DMS153 treated with DMSO at 0.1 percent for 48 hours (cell line): ENCODE data around the gene ANKRD9.
A peak's percentile ranks its signal among the peaks of the same experiment; 100 is the strongest.
"Not testable (repeated sequence)": the region's sequence is repeated elsewhere in the genome, so short reads cannot be mapped to it uniquely, and the experiment has no call there.

Experiments
- DNase-seq: peaks from one replicate; lab custom pipeline; 2025; ENCODE audit not compliant: unreplicated experiment; lab: John Stamatoyannopoulos, UW

ANKRD9 gene

DNA sequence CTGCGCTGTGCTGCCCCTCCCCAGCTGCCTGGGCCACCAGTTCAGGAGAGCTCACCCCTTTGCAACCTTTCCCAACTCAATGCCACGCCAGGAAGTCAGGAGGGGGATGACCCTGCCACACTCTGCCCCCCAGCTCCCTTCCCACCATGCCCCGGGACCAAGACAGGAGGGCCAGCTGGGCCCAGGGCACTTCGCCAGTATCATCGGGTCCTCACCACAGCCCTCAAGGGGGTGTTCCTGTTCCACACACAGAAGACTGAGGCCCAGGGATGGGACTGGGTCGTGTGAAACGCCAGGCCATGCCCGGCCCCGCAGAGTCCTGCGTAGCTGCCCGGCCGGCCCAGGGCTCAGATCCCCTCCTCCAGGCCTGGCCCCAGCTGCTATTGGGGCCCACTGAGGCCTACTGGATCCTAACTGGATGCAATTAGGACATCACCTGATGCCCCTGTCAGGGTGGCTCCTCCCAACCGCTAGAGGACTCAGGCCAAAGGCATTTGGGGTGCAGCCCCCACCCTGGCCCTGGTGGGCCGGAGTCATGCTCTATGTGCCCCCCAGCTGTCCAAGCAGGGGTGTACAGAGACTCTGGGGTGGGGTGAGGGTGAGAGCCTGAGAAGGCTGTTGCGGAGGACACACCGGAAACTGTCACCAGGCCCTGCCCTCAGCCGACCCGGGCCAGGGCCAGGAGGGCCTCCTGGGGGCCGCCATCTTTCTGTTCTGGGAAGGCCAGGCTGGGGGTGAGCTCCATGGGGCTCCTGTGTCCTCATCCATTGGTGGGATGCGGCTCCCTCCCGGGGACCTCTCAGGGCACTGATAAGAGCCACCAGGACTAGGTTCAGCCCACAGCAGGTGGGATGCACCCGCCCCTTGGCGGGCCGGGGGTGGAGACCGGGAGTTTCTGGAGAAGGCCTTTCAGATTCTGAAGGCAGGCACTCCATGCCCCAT is 29.3 kb upstream of the ANKRD9 start:
- DNase-seq = no peak

DNA sequence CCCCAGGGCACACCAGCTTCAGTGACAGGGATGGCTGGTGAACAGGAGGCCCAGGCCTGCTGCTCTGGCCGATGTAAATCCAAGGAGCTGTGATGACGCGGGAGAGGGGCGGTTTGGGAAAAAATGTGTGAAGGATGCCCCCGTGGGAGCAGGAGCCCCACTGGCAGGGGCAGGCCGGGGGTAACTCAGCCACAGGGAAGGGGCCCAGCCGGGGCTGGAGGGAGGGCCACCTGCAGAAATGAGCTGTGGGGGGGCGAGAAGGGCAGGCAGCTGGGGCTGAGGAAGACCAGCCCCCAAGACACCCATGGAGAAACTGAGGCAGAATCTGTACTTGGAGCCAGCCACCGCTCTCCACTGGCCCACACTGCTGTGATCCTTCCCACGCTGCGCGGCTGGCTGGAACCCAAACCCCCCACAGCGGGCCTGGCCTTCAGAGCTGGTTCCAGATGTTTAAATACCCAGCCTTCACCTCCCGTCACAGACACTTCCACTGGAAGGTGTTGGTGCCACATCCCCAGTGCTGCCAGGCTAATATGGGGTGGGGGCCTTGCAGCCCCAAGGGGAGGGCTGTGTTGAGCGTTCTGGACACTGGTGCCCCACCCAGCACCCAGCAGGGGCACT is 28.5 kb upstream of the ANKRD9 start:
- no peak for DNase-seq

DNA sequence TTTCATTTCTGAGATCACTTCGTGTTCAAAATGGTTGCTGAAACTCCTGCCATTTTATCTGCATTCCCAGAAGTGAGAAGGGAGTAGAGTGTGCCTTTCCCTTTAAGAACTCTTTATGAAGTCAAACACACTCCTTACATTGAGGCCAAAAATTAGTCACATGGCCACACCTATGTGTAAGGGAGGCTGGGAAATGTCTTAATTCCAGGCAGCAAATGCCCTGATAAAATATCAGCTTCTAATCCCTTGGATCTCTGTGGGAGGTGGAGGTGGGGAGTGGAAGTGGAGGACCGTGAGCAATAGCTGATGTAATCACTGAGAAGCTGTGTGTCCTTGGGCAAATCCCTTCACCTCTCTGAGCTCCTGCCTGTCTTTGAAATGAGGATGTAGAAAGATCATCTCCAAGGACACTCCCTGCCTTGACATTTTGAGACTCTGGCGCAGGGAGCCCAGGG is 22.7 kb upstream of the ANKRD9 start:
- no peak for DNase-seq

DNA sequence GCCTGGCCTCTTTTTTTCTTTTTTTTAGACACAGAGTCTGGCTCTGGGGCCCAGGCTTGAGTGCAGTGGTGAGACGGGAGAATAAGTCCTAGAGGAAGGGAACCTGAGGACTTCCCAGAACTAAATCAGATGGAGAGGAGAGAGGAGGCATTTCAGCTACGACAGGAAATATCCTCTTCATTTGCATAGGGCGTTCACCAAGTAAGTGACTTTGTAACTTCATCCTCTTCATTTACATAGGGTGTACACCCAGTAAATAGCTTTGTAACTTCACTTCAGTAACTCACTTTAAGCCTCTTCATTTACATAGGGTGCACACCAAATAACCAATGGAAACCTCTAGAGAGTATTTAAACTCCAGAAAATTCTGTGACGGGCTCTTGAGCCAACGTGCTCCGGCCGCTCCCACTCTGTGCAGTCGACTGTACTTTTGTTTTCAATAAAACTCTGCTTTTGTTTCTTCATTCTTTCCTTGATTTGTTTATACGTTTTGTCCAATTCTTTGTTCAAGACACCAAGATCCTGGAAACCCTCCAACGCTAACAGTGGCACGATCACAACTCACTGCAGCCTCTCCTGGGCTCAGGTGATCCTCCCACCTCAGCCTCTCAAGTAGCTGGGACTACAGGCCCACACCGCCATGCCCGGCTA is 21.4 kb upstream of the ANKRD9 start:
- no peak for DNase-seq

DNA sequence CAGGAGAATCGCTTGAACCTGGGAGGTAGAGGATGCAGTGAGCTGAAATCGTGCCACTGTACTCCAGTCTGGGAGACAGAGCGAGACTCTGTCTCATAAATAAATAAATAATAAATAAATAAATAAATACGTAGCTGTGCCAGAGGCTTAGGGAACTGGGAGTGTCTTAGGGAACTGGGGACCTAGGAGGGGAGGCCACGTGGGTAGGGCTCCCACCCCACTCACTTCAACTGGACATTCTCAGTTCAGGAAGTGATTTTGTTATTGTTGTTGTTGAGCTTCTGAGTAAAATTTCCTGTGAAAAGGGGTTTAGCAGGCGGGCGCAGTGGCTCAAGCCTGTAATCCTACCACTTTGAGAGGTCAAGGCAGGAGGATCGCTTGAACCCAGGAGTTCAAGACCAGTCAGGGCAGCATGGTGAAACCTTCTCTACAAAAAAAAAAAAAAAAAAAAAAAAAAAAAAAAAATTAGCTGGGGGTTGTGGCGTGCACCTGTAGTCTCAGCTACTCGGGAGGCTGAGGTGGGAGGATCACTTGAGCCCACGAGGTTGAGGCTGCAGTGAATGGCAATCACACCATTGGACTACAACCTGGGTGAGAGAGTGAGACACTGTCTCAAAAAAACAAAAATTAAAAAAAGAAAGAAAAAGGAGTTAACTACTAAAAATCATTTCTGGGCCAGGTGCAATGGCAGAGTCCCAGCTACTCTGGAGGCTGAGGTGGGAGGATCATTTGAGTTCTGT is 19.0 kb upstream of the ANKRD9 start:
- DNase-seq = no peak

DNA sequence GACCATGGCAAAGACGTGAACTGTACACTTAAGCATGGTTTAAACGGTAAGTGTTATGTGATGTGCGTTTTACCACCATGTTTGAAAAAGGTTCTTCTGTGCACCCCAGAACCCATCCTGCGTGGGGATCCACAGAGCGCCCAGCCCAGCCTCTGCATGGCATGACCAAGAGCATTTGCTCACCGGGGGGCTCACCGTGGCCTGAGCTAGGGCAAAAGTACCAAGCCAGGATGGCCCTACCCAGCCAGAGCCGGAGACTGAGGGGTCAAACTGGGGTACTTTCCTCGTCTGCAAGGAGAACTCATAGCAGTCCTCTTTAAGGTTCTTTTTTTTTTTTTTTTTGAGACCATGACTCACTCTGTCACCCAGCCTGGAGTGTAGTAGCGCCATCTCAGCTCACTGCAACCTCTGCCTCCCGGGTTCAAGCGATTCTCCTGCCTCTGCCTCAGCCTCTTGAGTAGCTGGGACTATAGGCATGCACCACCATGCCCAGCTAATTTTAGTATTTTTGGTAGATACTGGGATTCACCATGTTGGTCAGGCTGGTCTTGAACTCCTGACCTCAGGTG is 16.4 kb upstream of the ANKRD9 start:
- DNase-seq = no peak

DNA sequence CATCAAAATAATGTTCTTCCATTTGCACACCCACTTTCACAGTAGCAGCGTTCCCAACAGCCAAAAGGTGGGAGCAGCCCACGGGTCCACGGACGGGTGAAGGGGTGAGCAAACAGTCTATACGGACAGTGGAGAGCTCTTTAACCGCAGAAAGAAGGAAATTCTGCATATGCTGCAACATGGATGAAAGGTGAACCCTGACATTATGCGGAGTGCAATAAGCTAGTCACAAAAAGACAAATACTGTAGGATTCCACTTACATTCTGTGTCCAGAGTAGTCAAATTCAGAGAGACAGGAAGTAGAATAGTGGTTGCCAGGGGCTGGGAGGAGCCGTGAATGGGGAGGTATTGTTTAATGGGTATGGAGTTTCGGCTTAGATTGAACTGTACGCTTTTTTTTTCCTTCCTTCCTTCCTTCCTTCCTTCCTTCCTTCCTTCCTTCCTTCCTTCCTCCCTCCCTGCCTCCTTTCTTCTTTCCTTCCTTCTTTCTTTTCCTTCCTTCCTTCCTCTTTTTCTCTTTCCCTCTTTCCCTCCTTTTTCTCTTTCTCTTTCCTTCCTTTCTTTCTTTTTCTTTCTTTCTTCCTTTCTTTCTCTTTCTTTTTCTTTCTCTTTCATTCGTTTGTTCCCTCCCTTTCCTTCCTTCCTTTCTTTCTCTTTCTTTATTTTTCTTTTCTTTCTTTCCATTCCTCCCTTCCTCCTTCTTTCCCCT is 15.8 kb upstream of the ANKRD9 start:
- DNase-seq = peak; percentile 12

DNA sequence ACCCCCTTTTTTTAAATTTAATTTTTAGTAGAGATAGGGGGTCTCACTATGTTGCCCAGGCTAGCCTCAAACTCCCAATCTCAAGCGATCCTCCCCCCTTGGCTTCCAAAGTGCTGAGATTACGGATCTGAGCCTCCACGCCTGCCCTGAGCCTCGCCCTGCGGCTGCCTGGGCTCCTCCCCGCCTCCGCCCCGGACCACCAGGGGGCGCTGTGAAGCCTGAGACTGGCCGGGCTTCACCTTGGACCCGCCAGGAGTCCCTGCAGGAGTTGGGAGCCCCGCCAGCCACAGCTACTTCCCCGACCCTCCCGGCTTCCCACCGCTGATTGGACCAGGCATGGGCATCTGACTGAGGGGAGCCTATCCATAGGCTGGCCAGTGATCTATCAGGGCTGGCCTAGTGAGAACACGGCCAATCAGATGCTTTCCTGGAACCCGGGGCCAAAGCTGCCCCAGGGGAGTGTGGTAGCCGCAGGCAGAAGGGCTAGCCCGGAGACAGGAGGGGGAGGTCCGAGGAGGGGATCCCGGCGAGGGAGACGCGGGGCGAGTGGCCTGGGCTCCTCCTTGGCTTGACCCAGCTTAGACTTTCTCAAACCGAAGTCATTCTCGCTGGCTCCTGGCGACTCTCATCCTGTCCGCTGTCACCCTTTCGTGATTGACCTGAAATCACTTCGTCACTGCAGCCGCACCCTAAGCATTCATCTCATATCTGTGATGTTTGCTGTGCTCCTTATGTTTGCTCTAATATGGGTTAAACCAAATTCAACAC is 15.1 kb upstream of the ANKRD9 start:
- peak; percentile 61 for DNase-seq

DNA sequence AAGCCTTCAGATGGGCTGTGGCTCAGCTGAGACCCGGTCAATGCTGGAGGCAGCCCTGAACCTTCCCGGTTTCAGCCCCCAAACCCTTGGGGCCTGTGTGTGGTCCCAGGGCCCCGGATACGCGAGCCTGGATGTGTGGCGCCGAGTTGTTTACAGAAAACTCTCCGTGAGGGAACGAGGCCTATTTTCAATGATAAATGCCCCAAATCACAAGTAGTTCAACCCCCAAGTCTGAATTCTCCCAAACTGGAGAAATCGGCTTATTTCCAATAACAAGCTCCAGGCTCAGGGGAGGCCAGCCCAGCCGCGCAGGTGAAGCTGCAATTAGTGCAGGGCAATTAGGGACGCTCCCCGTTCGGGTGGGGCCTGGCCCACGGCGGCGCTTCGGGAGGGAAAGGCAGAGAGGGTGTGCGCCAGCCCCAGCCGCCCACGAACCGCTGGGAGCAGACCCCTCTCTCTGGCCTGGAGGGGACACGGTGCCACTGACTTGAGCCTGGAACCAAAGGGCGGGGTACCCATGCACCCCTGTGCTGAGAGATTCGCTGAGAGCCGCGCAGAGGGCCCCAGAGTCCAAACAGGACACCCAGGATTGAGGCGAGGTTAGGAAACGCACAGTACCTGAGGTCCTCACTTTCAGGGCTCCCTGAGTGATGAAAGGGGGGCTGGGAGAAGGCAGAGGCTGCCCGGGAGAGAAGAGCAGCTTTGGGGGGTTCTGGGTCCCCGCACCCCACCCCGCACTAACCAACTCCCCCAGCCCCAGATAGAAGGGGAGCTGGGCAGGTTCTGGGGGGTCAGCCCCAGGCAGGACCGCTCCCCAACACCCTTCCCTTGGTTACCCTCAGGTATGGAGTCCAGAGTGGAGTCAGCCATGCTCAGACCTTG is 14.2 kb upstream of the ANKRD9 start:
- DNase-seq = no peak

DNA sequence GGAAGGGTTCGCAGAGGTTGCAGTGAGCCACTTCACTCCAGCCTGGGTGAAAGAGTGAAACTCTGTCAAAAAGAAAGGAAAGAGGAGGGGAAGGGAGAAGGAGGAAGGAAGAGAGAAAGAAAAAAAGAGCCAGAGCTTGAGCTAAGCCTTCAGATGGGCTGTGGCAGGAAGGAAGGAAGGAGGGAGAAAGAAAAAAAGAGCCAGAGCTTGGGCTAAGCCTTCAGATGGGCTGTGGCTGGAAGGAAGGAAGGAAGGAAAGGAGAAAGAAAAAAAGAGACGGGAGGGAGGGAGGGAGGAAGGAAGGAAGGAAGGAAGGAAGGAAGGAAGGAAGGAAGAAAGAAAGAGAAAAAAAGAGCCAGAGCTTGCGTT is 13.6 kb upstream of the ANKRD9 start:
- DNase-seq = no peak

DNA sequence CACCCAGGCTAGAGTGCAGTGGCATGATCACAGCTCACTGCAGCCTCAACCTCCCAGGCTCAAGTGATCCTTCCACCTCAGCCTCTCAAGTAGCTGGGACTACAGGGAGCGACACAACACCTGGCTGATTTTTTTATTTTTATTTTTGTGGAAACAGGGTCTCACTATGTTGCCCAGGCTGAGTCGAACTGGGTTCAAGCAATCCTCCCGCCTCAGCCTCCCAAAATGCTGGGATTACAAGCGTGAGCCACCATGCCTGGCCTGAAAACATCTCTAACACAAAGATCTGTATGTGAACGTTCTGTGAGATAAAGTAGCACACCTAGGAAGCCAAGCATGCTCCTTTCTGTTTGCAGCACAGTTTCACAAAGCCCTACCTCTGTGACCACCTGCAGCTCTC is 10.1 kb upstream of the ANKRD9 start:
- DNase-seq = not testable (repeated sequence)

DNA sequence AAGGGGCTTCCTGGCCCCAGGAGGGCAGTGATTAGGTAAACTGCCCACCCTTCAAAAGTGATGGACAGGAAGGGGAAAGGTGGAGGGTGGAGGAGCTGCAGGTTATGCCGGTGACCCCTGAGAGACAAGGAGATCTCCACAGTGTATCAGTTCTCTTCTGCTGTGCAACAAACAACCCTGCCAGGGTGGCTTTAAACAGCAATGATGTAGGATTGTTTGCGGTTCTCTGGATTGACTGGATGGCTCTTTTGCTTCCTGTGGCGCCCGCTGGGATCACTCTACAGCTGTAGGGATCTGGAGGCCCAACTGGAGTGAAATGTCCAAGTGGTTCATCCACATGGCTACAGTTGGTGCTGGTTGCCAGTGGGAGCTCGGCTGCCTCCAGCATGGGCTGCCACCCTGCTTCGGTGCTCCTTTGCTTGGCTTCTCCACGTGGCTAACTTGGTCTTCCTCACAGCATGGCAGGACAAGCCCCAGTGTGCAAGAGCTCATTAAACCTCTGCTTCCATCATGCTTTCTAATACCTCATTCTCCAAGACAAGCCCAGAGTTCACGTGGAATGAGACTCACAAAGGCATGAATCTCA is 8.6 kb upstream of the ANKRD9 start:
- DNase-seq = no peak

DNA sequence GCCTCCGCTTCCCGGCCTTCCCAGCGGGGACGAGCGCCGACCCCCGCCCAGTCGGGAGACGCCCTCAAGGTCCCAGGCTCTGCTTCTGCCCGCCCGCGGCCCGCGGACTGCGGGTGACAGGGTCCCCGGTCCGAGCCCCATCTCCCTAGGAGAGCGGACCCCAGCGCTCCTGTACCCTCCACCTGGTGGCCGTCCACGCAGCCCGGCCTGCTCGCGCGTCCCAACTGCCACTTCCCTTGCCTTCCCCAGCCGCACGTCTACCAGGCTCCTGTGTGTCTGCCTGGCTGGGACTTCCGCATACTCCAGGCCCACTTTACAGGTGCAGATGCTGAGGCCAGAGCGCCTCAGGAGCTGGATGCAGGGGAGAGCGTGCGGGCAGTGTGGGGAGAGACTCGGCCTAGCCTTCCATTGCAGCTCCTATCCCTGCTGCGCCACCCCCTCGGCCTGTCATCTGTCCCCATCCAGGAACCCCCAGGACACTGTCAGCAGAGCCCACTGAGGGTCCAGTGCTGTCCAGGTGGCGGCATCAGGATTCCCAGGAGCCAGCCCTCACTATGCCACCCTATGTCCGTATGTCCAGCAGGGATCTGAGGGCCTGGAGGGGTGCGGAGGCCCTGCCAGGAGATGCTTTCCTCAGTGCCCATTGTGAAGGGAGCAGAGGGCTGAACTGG is 8.0 kb upstream of the ANKRD9 start:
- no peak for DNase-seq

DNA sequence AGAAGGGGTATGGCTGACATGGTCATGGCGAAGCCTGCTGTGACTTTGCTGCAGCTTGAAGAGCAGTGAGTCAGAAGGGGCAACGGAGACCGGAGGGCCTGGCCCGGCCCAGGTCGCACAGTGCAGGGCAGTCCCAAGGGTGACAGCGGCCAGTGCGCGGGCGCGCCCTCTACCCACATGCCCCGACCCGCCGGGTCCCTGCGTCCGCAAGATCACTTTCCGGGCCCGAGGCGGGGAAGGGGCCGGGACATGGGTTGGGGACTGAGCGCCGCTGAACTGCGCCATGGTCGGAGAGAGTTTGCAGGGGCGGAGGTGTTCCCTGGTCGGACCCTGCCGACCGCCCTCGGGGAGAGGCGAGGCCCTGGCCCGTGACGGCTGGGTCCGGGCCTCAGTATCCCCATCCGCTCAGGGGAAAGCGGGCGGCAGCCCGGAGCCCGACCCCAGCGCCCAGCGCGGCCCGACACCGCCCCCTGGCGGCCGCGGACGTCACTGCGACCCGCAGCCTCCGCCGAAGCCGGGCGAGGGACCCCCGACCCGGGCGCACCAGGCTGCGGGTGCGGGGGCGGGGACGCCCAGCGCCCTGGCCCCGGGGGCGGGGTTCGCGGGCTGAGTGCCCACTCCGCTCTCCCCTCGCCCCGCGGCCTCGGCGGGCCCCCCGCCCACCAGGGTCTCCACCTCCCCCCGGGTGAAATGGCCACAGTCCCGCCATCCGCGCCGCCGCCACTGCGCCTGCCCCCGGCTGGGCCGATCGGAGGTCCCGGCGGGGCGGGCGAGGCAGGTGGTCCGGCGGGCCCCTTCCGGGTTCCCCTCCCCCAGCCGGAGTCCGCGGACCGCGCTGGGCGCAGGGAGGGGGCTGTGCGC is 7.2 kb upstream of the ANKRD9 start:
- DNase-seq = no peak

DNA sequence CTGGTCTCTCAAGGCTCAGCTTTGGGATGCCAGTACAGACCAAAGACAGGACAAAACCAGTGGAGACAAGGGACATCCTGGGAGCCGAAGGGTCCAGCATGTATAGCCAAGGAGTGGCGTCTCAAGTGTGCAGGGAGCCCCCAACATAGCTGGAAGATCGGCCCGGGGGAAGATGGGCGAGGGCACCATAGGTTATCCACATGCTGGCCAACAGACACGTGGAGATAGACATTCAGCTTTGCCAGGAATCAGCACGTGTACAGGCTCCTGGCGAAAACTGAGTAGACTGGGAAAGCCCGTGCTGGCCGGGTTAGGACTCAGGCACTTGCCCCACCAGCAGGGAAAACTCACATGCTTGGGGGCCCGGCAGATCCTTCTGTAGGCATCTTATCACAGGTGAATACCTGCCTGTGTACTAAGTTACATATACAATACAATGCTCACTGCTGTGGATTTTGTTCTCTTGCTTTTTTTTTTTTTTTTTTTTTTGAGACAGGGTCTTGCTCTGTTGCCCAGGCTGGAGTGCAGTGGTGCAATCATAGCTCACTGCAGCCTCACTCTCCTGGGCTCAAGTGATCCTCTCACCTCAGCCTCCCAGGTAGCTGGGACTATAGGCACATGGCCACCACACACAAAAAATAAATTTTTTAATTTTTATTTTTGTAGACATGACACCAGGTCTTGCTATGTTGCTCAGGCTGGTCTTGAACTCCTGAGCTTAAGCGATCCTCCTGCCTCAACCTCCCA is 5.6 kb upstream of the ANKRD9 start:
- no peak for DNase-seq
